ENCODE results near the gene NKX2-1. TPM values are rescaled to one million over a fixed set of nuclear protein-coding genes. Genes with fewer than 3 reads are reported as not detected.

NKX2-1 gene
- total and polyA plus RNA-seq, 2 of the 13 experiments (the other 11 are each of a cell fraction or from before 2014, with no cell fraction given), result not detected

DNA sequence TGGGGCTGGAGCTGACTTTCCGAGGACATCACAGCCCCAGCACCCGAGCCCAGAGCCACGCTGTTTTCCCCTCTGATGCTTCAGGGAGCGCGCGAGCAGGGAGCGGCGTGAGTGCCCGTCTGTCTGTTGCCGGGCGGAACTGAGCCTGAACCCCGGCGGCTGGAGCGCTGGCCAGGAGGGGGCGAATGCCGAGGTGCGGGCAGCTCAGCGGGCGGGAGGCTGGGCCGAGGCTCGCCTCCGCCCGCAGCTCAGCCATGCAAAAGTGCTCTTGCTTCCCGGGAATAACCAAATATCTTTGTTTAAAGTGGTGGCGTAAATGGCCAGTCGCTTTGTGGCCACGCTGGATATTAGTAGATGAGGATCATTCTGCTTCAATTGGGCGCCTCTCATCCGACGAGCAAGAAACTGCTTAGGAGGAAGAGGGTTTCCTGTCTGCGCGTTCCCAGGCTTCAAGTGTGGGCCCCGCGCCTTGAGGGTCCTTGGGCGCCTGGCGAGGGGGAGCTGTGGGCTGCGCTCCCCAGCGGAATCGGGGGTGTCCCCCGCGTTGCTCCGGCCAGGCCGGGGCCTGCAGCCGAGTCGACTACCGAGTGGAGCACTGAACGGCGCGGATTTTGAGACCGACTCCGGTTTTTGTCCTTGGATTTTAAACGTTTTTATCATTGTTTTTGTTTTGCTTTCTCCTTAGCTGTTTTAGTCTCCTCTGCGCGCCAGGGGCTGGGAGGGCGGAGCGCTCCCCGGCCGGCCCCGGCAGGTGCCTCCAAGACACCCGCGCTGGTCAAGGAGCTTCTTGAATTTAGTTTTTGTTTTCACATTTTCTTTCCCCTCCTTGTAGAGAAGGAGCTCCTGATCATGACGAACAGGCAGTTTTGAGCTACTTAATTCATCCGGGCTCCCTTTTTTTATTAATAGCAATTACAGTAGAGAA is 831 bp upstream of the NKX2-1 start (continued):
- TF ChIP-seq ZNF441 (CRISPR knock-in tag; IDR thresholded peaks at IDR 0.05; ENCODE audit: borderline replicate concordance), result peak; percentile 53; the same call in 1 of the 2 replicates
- TF ChIP-seq ZNF703 (CRISPR knock-in tag; IDR thresholded peaks at IDR 0.05; ENCODE audit: borderline replicate concordance), result no peak
- TF ChIP-seq SYNCRIP (IDR thresholded peaks at IDR 0.05; ENCODE audit: insufficient read depth, low read depth, low read length), result no peak
- TF ChIP-seq, protein P1, sequence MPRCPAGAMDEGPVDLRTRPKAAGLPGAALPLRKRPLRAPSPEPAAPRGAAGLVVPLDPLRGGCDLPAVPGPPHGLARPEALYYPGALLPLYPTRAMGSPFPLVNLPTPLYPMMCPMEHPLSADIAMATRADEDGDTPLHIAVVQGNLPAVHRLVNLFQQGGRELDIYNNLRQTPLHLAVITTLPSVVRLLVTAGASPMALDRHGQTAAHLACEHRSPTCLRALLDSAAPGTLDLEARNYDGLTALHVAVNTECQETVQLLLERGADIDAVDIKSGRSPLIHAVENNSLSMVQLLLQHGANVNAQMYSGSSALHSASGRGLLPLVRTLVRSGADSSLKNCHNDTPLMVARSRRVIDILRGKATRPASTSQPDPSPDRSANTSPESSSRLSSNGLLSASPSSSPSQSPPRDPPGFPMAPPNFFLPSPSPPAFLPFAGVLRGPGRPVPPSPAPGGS (CRISPR knock-in tag; IDR thresholded peaks at IDR 0.05), result no peak
- no peak for TF ChIP-seq PHF8 (CRISPR knock-in tag; IDR thresholded peaks at IDR 0.05)
- peak; percentile 18 for TF ChIP-seq SRSF1 (optimal IDR thresholded peaks at IDR 0.05; ENCODE audit: low read depth, low read length)
- no peak for TF ChIP-seq ZNF468 (CRISPR knock-in tag; IDR thresholded peaks at IDR 0.05)
- TF ChIP-seq, protein P2, sequence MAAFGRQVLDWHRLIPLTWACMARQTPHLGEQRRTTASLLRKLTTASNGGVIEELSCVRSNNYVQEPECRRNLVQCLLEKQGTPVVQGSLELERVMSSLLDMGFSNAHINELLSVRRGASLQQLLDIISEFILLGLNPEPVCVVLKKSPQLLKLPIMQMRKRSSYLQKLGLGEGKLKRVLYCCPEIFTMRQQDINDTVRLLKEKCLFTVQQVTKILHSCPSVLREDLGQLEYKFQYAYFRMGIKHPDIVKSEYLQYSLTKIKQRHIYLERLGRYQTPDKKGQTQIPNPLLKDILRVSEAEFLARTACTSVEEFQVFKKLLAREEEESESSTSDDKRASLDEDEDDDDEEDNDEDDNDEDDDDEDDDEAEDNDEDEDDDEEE (CRISPR knock-in tag; IDR thresholded peaks at IDR 0.05), result no peak
- no peak for TF ChIP-seq HHEX (CRISPR knock-in tag; IDR thresholded peaks at IDR 0.05)
- no peak for TF ChIP-seq AGO1 (IDR thresholded peaks at IDR 0.05; ENCODE audit: low read depth, low read length, poor library complexity, severe bottlenecking)
- no peak for TF ChIP-seq ZNF550 (CRISPR knock-in tag; IDR thresholded peaks at IDR 0.05; ENCODE audit: borderline replicate concordance)
- no peak for TF ChIP-seq NAIF1 (CRISPR knock-in tag; IDR thresholded peaks at IDR 0.05; ENCODE audit: borderline replicate concordance)
- TF ChIP-seq FOXM1 (CRISPR knock-in tag; IDR thresholded peaks at IDR 0.05), result no peak
- no peak for TF ChIP-seq NR2F6 (IDR thresholded peaks at IDR 0.05)
- no peak for TF ChIP-seq NR2F6 (CRISPR knock-in tag; IDR thresholded peaks at IDR 0.05)
- no peak; the same call in 1 of the 2 replicates for TF ChIP-seq ISL2 (CRISPR knock-in tag; IDR thresholded peaks at IDR 0.05)
- TF ChIP-seq CAMTA2 (CRISPR knock-in tag; IDR thresholded peaks at IDR 0.05; ENCODE audit: borderline replicate concordance), result no peak
- TF ChIP-seq RFXAP (CRISPR knock-in tag; IDR thresholded peaks at IDR 0.05; ENCODE audit: borderline replicate concordance), result peak; percentile 87
- no peak for TF ChIP-seq ZSCAN31 (CRISPR knock-in tag; IDR thresholded peaks at IDR 0.05; ENCODE audit: low read depth)
- TF ChIP-seq SMAD9 (CRISPR knock-in tag; IDR thresholded peaks at IDR 0.05), result no peak
- no peak for TF ChIP-seq PHF21A (CRISPR knock-in tag; IDR thresholded peaks at IDR 0.05)
- TF ChIP-seq ZSCAN30 (CRISPR knock-in tag; IDR thresholded peaks at IDR 0.05), result no peak
- TF ChIP-seq, protein P3, sequence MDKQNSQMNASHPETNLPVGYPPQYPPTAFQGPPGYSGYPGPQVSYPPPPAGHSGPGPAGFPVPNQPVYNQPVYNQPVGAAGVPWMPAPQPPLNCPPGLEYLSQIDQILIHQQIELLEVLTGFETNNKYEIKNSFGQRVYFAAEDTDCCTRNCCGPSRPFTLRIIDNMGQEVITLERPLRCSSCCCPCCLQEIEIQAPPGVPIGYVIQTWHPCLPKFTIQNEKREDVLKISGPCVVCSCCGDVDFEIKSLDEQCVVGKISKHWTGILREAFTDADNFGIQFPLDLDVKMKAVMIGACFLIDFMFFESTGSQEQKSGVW (CRISPR knock-in tag; IDR thresholded peaks at IDR 0.05; ENCODE audit: borderline replicate concordance), result no peak
- no peak for TF ChIP-seq FOXC1 (CRISPR knock-in tag; IDR thresholded peaks at IDR 0.05; ENCODE audit: borderline replicate concordance)
- no peak; the same call in 1 of the 2 replicates for TF ChIP-seq MAZ (IDR thresholded peaks at IDR 0.05; ENCODE audit: borderline replicate concordance, low read depth, low read length)
- no peak for TF ChIP-seq MAZ (CRISPR knock-in tag; IDR thresholded peaks at IDR 0.05; ENCODE audit: low read depth)

Data from HepG2 (cell line).